ENCODE results near the gene ELFN2.

The ELFN2 gene

GRCh38 chr22:37345863-37346504, 81.3 kb downstream of the ELFN2 start:
- no peak overlapping the region for H3K4me3 ChIP-seq (ENCODE audit: low read length)
- no peak for DNase-seq (ENCODE audit: low read depth, low spot score)

- DNase-seq (ENCODE audit: low read depth, low spot score) = no peak
- no peak overlapping the region for H3K4me3 ChIP-seq (ENCODE audit: low read length)
These were observed 82.4 kb downstream of the ELFN2 start for GRCh38 chr22:37344735-37345449.

- no peak overlapping the region for H3K4me3 ChIP-seq (ENCODE audit: low read length)
- DNase-seq (ENCODE audit: low read depth, low spot score) = no peak
These were observed 83.2 kb downstream of the ELFN2 start for GRCh38 chr22:37343863-37344734.

- DNase-seq (ENCODE audit: low read depth, low spot score) = no peak
- H3K4me3 ChIP-seq (ENCODE audit: low read length) = no peak overlapping the region
These were observed 83.9 kb downstream of the ELFN2 start for GRCh38 chr22:37343348-37343747.

- H3K4me3 ChIP-seq (ENCODE audit: low read length) = no peak overlapping the region
- DNase-seq (ENCODE audit: low read depth, low spot score) = no peak
These were observed 85.2 kb downstream of the ELFN2 start for GRCh38 chr22:37342065-37342464.

- no peak for DNase-seq (ENCODE audit: low read depth, low spot score)
- H3K4me3 ChIP-seq (ENCODE audit: low read length) = no peak overlapping the region
These were observed 86.7 kb downstream of the ELFN2 start for GRCh38 chr22:37340331-37341262.

GRCh38 chr22:37338539-37339246, 88.6 kb downstream of the ELFN2 start:
- H3K4me3 ChIP-seq (ENCODE audit: low read length) = no peak overlapping the region
- no peak for DNase-seq (ENCODE audit: low read depth, low spot score)

- no peak for DNase-seq (ENCODE audit: low read depth, low spot score)
- no peak overlapping the region for H3K4me3 ChIP-seq (ENCODE audit: low read length)
These were observed 89.9 kb downstream of the ELFN2 start for GRCh38 chr22:37337204-37337943.

- DNase-seq (ENCODE audit: low read depth, low spot score) = no peak
- no peak overlapping the region for H3K4me3 ChIP-seq (ENCODE audit: low read length)
These were observed 90.7 kb downstream of the ELFN2 start for GRCh38 chr22:37336579-37336978.

GRCh38 chr22:37335806-37336199, 91.5 kb downstream of the ELFN2 start:
- DNase-seq (ENCODE audit: low read depth, low spot score) = no peak
- H3K4me3 ChIP-seq (ENCODE audit: low read length) = no peak overlapping the region

GRCh38 chr22:37334859-37335805, 92.1 kb downstream of the ELFN2 start:
- no peak for DNase-seq (ENCODE audit: low read depth, low spot score)
- no peak overlapping the region for H3K4me3 ChIP-seq (ENCODE audit: low read length)

GRCh38 chr22:37334461-37334858, 92.8 kb downstream of the ELFN2 start:
- no peak for DNase-seq (ENCODE audit: low read depth, low spot score)
- no peak overlapping the region for H3K4me3 ChIP-seq (ENCODE audit: low read length)

- no peak overlapping the region for H3K4me3 ChIP-seq (ENCODE audit: low read length)
- no peak for DNase-seq (ENCODE audit: low read depth, low spot score)
These were observed 93.4 kb downstream of the ELFN2 start for GRCh38 chr22:37333724-37334460.

GRCh38 chr22:37331856-37332536, 95.3 kb downstream of the ELFN2 start:
- no peak overlapping the region for H3K4me3 ChIP-seq (ENCODE audit: low read length)
- no peak for DNase-seq (ENCODE audit: low read depth, low spot score)

GRCh38 chr22:37331034-37331428, 96.2 kb downstream of the ELFN2 start:
- DNase-seq (ENCODE audit: low read depth, low spot score) = no peak
- H3K4me3 ChIP-seq (ENCODE audit: low read length) = no peak overlapping the region

All from Jurkat, Clone E6-1 (cell line).